Stomach (tissue), 4 donors: ENCODE results near the gene IL20RA.

ENCODE experiments used
- EP300 ChIP-seq: sonication (generic); formaldehyde crosslinking; IDR thresholded peaks from one replicate; pipeline ENCODE4 v1.6.1; 2017; ENCODE audit warnings: antibody characterized with exemption
- POLR2A ChIP-seq, 4 donors: fragments of 450-650 bp; IDR thresholded peaks; one replicate each; pipeline ENCODE4 v1.6.1; 2016; ENCODE audit warnings: antibody characterized with exemption in 4 of 4, control low read depth in 2 of 4, mild to moderate bottlenecking in 1 of 4, moderate library complexity in 1 of 4
- POLR2AphosphoS5 ChIP-seq, 3 donors: sonication (generic); formaldehyde crosslinking; IDR thresholded peaks; one replicate each; pipeline ENCODE4 v1.6.1; 2016; ENCODE audit warnings: antibody characterized with exemption in 3 of 3
- TF ChIP-seq, protein P1 (sequence below), 7 experiments: fragments of 450-650 bp in 4 of 7; fragments of 200-600 bp in 3 of 7; sonication (generic) in 3 of 7; IDR thresholded peaks; one replicate each; pipeline ENCODE4 v1.5.1; 2016 to 2019; ENCODE audit warnings: antibody characterized with exemption in 7 of 7, control low read depth in 2 of 7, mild to moderate bottlenecking in 1 of 7

DNA sequence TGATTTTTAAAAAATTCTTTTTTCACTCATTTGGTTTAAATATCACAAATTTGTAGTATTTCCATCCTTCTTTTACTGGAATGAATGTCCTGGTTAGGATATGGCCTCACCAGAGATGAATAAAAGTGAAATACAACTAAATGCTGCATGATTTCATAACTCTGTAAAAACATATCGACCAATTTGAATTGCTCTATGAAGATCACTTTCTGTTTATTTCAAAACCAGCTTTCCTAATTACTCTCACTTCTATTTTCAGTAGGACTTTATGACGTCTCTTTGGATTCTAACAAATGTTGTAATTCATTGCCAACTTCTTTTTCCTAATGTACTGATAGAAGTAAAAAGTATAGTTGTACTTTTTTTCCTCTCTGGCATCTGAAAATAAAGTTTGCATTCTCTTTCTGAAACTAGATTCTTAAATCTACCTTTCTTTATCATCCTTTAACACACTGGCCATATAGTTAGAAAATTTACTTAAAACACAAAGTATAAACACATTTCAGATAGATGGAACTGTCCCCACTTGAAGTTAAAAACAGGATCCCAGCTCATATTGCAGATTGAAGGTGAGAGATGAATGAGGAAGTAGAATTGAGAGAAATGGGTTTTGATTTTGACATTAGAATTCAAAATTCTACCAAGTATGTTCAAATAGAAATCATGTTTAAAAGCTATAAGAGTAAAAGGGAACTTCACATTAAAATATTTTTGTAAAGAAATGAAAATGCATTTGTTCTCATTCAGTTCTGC, 40.3 kb upstream of the IL20RA start:
- TF ChIP-seq POLR2A (IDR thresholded peaks at IDR 0.05) (no peak), EP300 (no peak), POLR2AphosphoS5 (IDR thresholded peaks at IDR 0.05) (no peak)
- TF ChIP-seq, protein P1, sequence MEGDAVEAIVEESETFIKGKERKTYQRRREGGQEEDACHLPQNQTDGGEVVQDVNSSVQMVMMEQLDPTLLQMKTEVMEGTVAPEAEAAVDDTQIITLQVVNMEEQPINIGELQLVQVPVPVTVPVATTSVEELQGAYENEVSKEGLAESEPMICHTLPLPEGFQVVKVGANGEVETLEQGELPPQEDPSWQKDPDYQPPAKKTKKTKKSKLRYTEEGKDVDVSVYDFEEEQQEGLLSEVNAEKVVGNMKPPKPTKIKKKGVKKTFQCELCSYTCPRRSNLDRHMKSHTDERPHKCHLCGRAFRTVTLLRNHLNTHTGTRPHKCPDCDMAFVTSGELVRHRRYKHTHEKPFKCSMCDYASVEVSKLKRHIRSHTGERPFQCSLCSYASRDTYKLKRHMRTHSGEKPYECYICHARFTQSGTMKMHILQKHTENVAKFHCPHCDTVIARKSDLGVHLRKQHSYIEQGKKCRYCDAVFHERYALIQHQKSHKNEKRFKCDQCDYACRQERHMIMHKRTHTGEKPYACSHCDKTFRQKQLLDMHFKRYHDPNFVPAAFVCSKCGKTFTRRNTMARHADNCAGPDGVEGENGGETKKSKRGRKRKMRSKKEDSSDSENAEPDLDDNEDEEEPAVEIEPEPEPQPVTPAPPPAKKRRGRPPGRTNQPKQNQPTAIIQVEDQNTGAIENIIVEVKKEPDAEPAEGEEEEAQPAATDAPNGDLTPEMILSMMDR (IDR thresholded peaks at IDR 0.05), result no peak
